HL-60 (cell line): Measurements from ENCODE around the gene CYYR1.

Experiments
- CTCF ChIP-seq: IDR thresholded peaks from one replicate; pipeline ENCODE4 v1.5.1; 2011; ENCODE audit warnings: low read length, control low read depth, inconsistent platforms; ENCODE audit not compliant: insufficient read depth
- GABPA ChIP-seq: IDR thresholded peaks from 2 replicates; pipeline ENCODE4 v1.6.1; 2012; ENCODE audit warnings: low read depth
- SPI1 ChIP-seq: IDR thresholded peaks from 2 replicates; pipeline ENCODE4 v1.6.1; 2012; ENCODE audit warnings: low read depth, mild to moderate bottlenecking, borderline replicate concordance

DNA sequence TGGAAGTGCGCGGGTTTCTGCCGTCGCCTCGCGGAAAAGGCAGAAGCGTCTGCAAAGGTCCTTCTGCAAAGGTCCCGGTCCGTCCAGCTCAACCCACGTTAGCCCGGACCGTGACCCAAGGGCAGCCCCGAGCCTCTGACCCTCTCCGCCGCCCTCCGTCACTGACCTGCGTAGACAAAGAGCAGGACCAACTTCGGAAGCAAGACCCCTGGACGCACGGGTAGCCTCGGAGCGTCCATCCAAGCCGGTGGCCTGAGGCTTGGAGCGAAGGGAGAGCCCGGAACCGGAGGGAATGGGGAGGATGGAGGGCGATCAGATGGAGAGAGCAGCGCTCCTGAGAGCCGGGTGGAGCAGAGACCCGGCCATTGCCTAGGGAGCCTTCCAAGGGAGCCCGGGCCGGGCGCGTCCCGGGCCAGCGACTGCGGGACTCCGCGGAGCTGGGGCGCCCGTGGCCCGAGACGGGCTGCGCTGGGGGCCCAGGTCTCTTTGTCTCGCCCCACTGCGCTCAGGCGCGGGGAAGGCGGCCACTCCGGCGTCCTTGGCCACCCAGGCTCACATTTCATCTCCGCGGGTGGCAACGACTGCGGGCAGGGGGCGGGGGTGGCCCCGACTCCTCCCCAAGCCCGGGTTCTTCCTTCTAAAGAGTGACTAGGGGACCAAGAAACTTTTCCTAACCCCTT, at the start of gene CYYR1:
- no peak for TF ChIP-seq CTCF
- TF ChIP-seq GABPA = no peak
- no peak for TF ChIP-seq SPI1
